ENCODE data around the gene SLC35E3.

- TF ChIP-seq CTCF (IDR thresholded peaks at IDR 0.05) (no peak), POLR2A (IDR thresholded peaks at IDR 0.05) (no peak)
These were observed 13.9 kb downstream of the SLC35E3 start for GRCh38 chr12:68759852-68760251.
